Duodenal mucosa (tissue), 2 donors: ENCODE measurements around the gene SSBP3.
"Not testable (repeated sequence)": the region's sequence is repeated elsewhere in the genome, so short reads cannot be mapped to it uniquely, and the experiment has no call there.

Source experiments
- H3K27ac ChIP-seq: one replicate; pipeline ENCODE4 v1.7.0; 2013; ENCODE audit warnings: low read depth, low read length
- H3K27me3 ChIP-seq, 2 donors: one replicate each; pipeline ENCODE4 v1.7.0; 2013; ENCODE audit warnings: low read length in 2 of 2, control low read depth in 1 of 2; ENCODE audit not compliant: insufficient read depth in 2 of 2, control insufficient read depth in 1 of 2
- H3K36me3 ChIP-seq, 2 donors: one replicate each; pipeline ENCODE4 v1.7.0; 2013; ENCODE audit warnings: low read length in 2 of 2, control low read depth in 1 of 2; ENCODE audit not compliant: insufficient read depth in 2 of 2, control insufficient read depth in 1 of 2
- H3K4me1 ChIP-seq, 2 donors: one replicate each; pipeline ENCODE4 v1.7.0; 2013; ENCODE audit warnings: low read length in 2 of 2, control low read depth in 1 of 2; ENCODE audit not compliant: insufficient read depth in 2 of 2, control insufficient read depth in 1 of 2
- H3K4me3 ChIP-seq, 2 donors: one replicate each; pipeline ENCODE4 v1.7.0; 2013; ENCODE audit warnings: low read length in 2 of 2, low read depth in 1 of 2
- H3K9ac ChIP-seq, 2 donors: one replicate each; pipeline ENCODE4 v1.7.0; 2013; ENCODE audit warnings: low read length in 2 of 2, low read depth in 1 of 2
- H3K9me3 ChIP-seq, 2 donors: one replicate each; pipeline ENCODE4 v1.7.0; 2013; ENCODE audit warnings: low read length in 2 of 2, control low read depth in 1 of 2; ENCODE audit not compliant: control insufficient read depth in 1 of 2

SSBP3 gene

GRCh38 chr1:54221113-54221834 lies 184.9 kb downstream of the SSBP3 start:
- peaks cover 23 to 39% of the 10 kb centered on the region in 2 donors for H3K36me3 ChIP-seq
- no peaks in the 10 kb centered on the region for H3K27me3 ChIP-seq
- H3K9me3 ChIP-seq: no peaks in the 10 kb centered on the region
- H3K4me1 ChIP-seq: peaks cover 17 to 30% of the 10 kb centered on the region in 2 donors
- no peak overlapping the region for H3K9ac ChIP-seq
- no peak overlapping the region for H3K4me3 ChIP-seq
- no peak overlapping the region for H3K27ac ChIP-seq

GRCh38 chr1:54220004-54220811 lies 186.0 kb downstream of the SSBP3 start:
- H3K9ac ChIP-seq: no peak overlapping the region
- H3K27me3 ChIP-seq: no peaks in the 10 kb centered on the region
- peaks cover 28 to 44% of the 10 kb centered on the region in 2 donors for H3K36me3 ChIP-seq
- H3K9me3 ChIP-seq: no peaks in the 10 kb centered on the region
- H3K27ac ChIP-seq: no peak overlapping the region
- H3K4me1 ChIP-seq: peaks cover 17 to 30% of the 10 kb centered on the region in 2 donors
- peak overlapping the region in 1 of 2 donors; percentile 10 for H3K4me3 ChIP-seq

GRCh38 chr1:54219688-54220003 lies 186.5 kb downstream of the SSBP3 start:
- no peak overlapping the region for H3K4me3 ChIP-seq
- H3K9me3 ChIP-seq: no peaks in the 10 kb centered on the region
- H3K9ac ChIP-seq: no peak overlapping the region
- no peak overlapping the region for H3K27ac ChIP-seq
- no peaks in the 10 kb centered on the region for H3K27me3 ChIP-seq
- H3K36me3 ChIP-seq: peaks cover 32 to 50% of the 10 kb centered on the region in 2 donors
- H3K4me1 ChIP-seq: peaks cover 17 to 30% of the 10 kb centered on the region in 2 donors

GRCh38 chr1:54218883-54219687 lies 187.1 kb downstream of the SSBP3 start:
- H3K9me3 ChIP-seq: no peaks in the 10 kb centered on the region
- H3K4me3 ChIP-seq: no peak overlapping the region
- no peak overlapping the region for H3K9ac ChIP-seq
- H3K27ac ChIP-seq: no peak overlapping the region
- H3K27me3 ChIP-seq: no peaks in the 10 kb centered on the region
- peaks cover 17 to 30% of the 10 kb centered on the region in 2 donors for H3K4me1 ChIP-seq
- peaks cover 37 to 56% of the 10 kb centered on the region in 2 donors for H3K36me3 ChIP-seq

- H3K27me3 ChIP-seq: no peaks in the 10 kb centered on the region
- no peak overlapping the region for H3K4me3 ChIP-seq
- peaks cover 62 to 83% of the 10 kb centered on the region in 2 donors for H3K36me3 ChIP-seq
- H3K27ac ChIP-seq: no peak overlapping the region
- no peak overlapping the region for H3K9ac ChIP-seq
- H3K9me3 ChIP-seq: no peaks in the 10 kb centered on the region
- H3K4me1 ChIP-seq: peaks cover 17 to 19% of the 10 kb centered on the region in 2 donors
Measured at GRCh38 chr1:54215523-54215922, 190.7 kb downstream of the SSBP3 start.

GRCh38 chr1:54212872-54213271 lies 193.3 kb downstream of the SSBP3 start:
- Histone ChIP-seq H3K27me3 (no peaks in the 10 kb centered on the region), H3K9me3 (no peaks in the 10 kb centered on the region), H3K9ac (no peak overlapping the region), H3K4me3 (no peak overlapping the region), H3K36me3 (peaks cover 72 to 93% of the 10 kb centered on the region in 2 donors), H3K4me1 (no peaks in the 10 kb centered on the region), H3K27ac (no peak overlapping the region)

GRCh38 chr1:54207896-54208295 lies 198.3 kb downstream of the SSBP3 start:
- not testable (repeated sequence) for H3K27ac ChIP-seq, H3K4me1 ChIP-seq, H3K27me3 ChIP-seq, H3K9me3 ChIP-seq, H3K9ac ChIP-seq, H3K4me3 ChIP-seq
- H3K36me3 ChIP-seq: peaks cover 52 to 69% of the 10 kb centered on the region in 2 donors

GRCh38 chr1:54207287-54207686 lies 198.9 kb downstream of the SSBP3 start:
- no peaks in the 10 kb centered on the region for H3K4me1 ChIP-seq
- H3K27me3 ChIP-seq: no peaks in the 10 kb centered on the region
- no peak overlapping the region for H3K4me3 ChIP-seq
- no peaks in the 10 kb centered on the region for H3K9me3 ChIP-seq
- H3K9ac ChIP-seq: no peak overlapping the region
- H3K36me3 ChIP-seq: peaks cover 46 to 63% of the 10 kb centered on the region in 2 donors
- H3K27ac ChIP-seq: no peak overlapping the region

- Histone ChIP-seq H3K9me3 (no peaks in the 10 kb centered on the region), H3K27ac (no peak overlapping the region), H3K27me3 (no peaks in the 10 kb centered on the region), H3K4me1 (peaks cover 14 to 16% of the 10 kb centered on the region in 2 donors), H3K4me3 (no peak overlapping the region), H3K9ac (no peak overlapping the region), H3K36me3 (peaks cover 22 to 36% of the 10 kb centered on the region in 2 donors)
Measured at GRCh38 chr1:54204199-54204598, 202.0 kb downstream of the SSBP3 start.
